IMR-90 (cell line): ENCODE results near the gene TMEM259.

Experiments used
- BHLHE40 ChIP-seq: fragments of 150-350 bp; IDR thresholded peaks from 2 replicates; pipeline ENCODE4 v1.6.1; 2016; ENCODE audit warnings: mild to moderate bottlenecking, low read depth, low read length
- CTCF ChIP-seq: conservative IDR thresholded peaks from 2 replicates; pipeline ENCODE4 v1.5.1; 2012; ENCODE audit warnings: mild to moderate bottlenecking, low read depth, low read length, improper control_type of control experiment
- ELK1 ChIP-seq: fragments of 150-350 bp; IDR thresholded peaks from 2 replicates; pipeline ENCODE4 v1.6.1; 2016; ENCODE audit warnings: low read depth, mild to moderate bottlenecking, low read length, moderate library complexity, borderline replicate concordance
- FOS ChIP-seq: fragments of 150-350 bp; IDR thresholded peaks from 2 replicates; pipeline ENCODE4 v1.6.1; 2016; ENCODE audit warnings: low read depth, low read length
- MAZ ChIP-seq: IDR thresholded peaks from 2 replicates; pipeline ENCODE4 v1.6.1; 2012; ENCODE audit warnings: low read depth, mild to moderate bottlenecking, low read length, improper control_type of control experiment, moderate library complexity, borderline replicate concordance
- MXI1 ChIP-seq: IDR thresholded peaks from 2 replicates; pipeline ENCODE4 v1.6.1; 2012; ENCODE audit warnings: low read depth, mild to moderate bottlenecking, low read length, moderate library complexity, borderline replicate concordance
- NFE2L2 ChIP-seq: fragments of 150-350 bp; IDR thresholded peaks from 2 replicates; pipeline ENCODE4 v1.6.1; 2016; ENCODE audit warnings: low read depth, mild to moderate bottlenecking, low read length
- RAD21 ChIP-seq: IDR thresholded peaks from 2 replicates; pipeline ENCODE4 v1.6.1; 2012; ENCODE audit warnings: low read length, improper control_type of control experiment
- RCOR1 ChIP-seq: IDR thresholded peaks from 2 replicates; pipeline ENCODE4 v1.6.1; 2012; ENCODE audit warnings: mild to moderate bottlenecking, low read length, improper control_type of control experiment; ENCODE audit not compliant: insufficient replicate concordance
- RFX5 ChIP-seq: IDR thresholded peaks from 2 replicates; pipeline ENCODE4 v1.8.0; 2012; ENCODE audit warnings: low read depth, mild to moderate bottlenecking, low read length, moderate library complexity
- SMC3 ChIP-seq: fragments of 150-350 bp; IDR thresholded peaks from 2 replicates; pipeline ENCODE4 v1.6.1; 2016; ENCODE audit warnings: low read depth, mild to moderate bottlenecking, antibody characterized with exemption, low read length, moderate library complexity

- no peak for TF ChIP-seq CTCF
- no peak for TF ChIP-seq MAZ
- no peak for TF ChIP-seq RCOR1
- no peak for TF ChIP-seq RFX5
- no peak for TF ChIP-seq BHLHE40
- no peak for TF ChIP-seq MXI1
- no peak for TF ChIP-seq FOS
- TF ChIP-seq RAD21: no peak
- TF ChIP-seq ELK1: no peak
- TF ChIP-seq NFE2L2: no peak
- no peak for TF ChIP-seq SMC3
These were observed 27.5 kb downstream of the TMEM259 start for GRCh38 chr19:993361-993830.
